Measurements from ENCODE around the gene CAT. TPM values are rescaled to one million over a fixed set of nuclear protein-coding genes. Genes with fewer than 3 reads are reported as not detected.

The CAT gene
- total and polyA plus RNA-seq, 9 of the 15 experiments (the other 6 are each of a cell fraction or from before 2014, with no cell fraction given), result 86.7 to 183 (median 114) TPM

GRCh38 chr11:34493468-34493867 lies 54.7 kb downstream of the CAT start:
- ATAC-seq, result peak; percentile 47

GRCh38 chr11:34493926-34494595 lies 55.3 kb downstream of the CAT start:
- no peak for DNase-seq (ENCODE audit: extremely low read depth in 1 of 4, low spot score in 3 of 4)
- no peaks in the 10 kb centered on the region for H3K36me3 ChIP-seq (ENCODE audit: control insufficient read depth, insufficient read depth, low read length)
- no peak overlapping the region for H3K4me2 ChIP-seq (ENCODE audit: insufficient read depth, low read length)
- peaks cover 0 to 4% of the 10 kb centered on the region in 2 experiments; a peak in 2 of 5 replicates for H3K4me1 ChIP-seq (replicated peaks in 1 of 2; ENCODE audit: control insufficient read depth in 2 of 2, insufficient read depth in 2 of 2, low read length in 2 of 2)
- no peak for FAIRE-seq
- POLR2A ChIA-PET, result no interaction called here
- no peak overlapping the region for H3K27ac ChIP-seq (ENCODE audit: extremely low read depth, low read depth, low read length)
- in situ Hi-C loops (cut with MboI) (loop anchor here (25.0 kb wide), 1 partner anchor 682 kb away; no protein-coding TSS in a partner anchor), intact Hi-C loops (cut with micrococcal nuclease) (loop anchor here (1.0 to 10.0 kb wide), 3 partner anchors 128 to 499 kb away; partner anchors contain the start of gene ABTB2)
- no peak for ATAC-seq
- H3K4me3 ChIP-seq, result no peak overlapping the region
- no peak overlapping the region for H2AFZ ChIP-seq (ENCODE audit: low read depth, low read length)
- 10% methylated on average over 4 of the region's 4 CpGs for WGBS (ENCODE audit: insufficient coverage, low coverage, missing lambda C conversion rate)
- no peak overlapping the region for H3K9ac ChIP-seq (ENCODE audit: insufficient read depth in 1 of 2, low read depth in 2 of 2, low read length in 2 of 2)
- no TSS peak for BruUV-seq (replicated peaks)
- CTCF ChIA-PET (ENCODE audit: low intra/inter-chr PET ratio), result interaction anchor here (2.7 kb wide), 1 partner anchor 128 kb away, joined by 14 read pairs; no protein-coding TSS in a partner anchor
- no peaks in the 10 kb centered on the region for H3K9me3 ChIP-seq (replicated peaks; ENCODE audit: control insufficient read depth, insufficient read depth, low read depth, low read length)
- H4K20me1 ChIP-seq (replicated peaks; ENCODE audit: control insufficient read depth, insufficient read depth, low read length), result 0 out of 2 replicates have a peak, but pooled peaks cover 4% of the 10 kb centered on the region
- no peaks in the 10 kb centered on the region for H3K79me2 ChIP-seq (ENCODE audit: control insufficient read depth, insufficient read depth, low read length)
- peaks cover 7 to 39% of the 10 kb centered on the region in 2 experiments; a peak in 4 of 5 replicates for H3K27me3 ChIP-seq (ENCODE audit: control insufficient read depth in 2 of 2, insufficient read depth in 2 of 2, low read length in 2 of 2)
- TF ChIP-seq ADNP (tag; IDR thresholded peaks at IDR 0.05), result 0 out of 2 replicates have a peak, but pooled peaks have one; percentile 49
- TF ChIP-seq BCOR (IDR thresholded peaks at IDR 0.05), result peak; percentile 45; the same call in 1 of the 2 replicates
- TF ChIP-seq RBM25 (IDR thresholded peaks at IDR 0.05; ENCODE audit: low read depth, low read length, severe bottlenecking), result peak; percentile 68
- no peak for TF ChIP-seq ZNF121 (CRISPR knock-in tag; conservative IDR thresholded peaks at IDR 0.05)
- no peak for TF ChIP-seq MCM5 (IDR thresholded peaks at IDR 0.05; ENCODE audit: low read depth)
- 0 out of 4 replicates have a peak, but pooled peaks of 1 of the 2 experiments have one; percentile 16 for TF ChIP-seq KDM1A (IDR thresholded peaks at IDR 0.05)
- no peaks in the 10 kb centered on the region for H3K9me1 ChIP-seq (ENCODE audit: control insufficient read depth, insufficient read depth, low read length)

More at GRCh38 chr11:34493468-34493867, 54.7 kb downstream of the CAT start:
- H3K9me3 ChIP-seq (replicated peaks; ENCODE audit: control insufficient read depth, insufficient read depth, low read depth, low read length), result no peaks in the 10 kb centered on the region
- DNase-seq (ENCODE audit: extremely low read depth in 1 of 4, low spot score in 3 of 4), result peak in 1 of 4 experiments; percentile 25
- H3K27ac ChIP-seq (ENCODE audit: extremely low read depth, low read depth, low read length), result no peak overlapping the region
- no peak overlapping the region for H3K9ac ChIP-seq (ENCODE audit: insufficient read depth in 1 of 2, low read depth in 2 of 2, low read length in 2 of 2)
- H3K4me1 ChIP-seq (replicated peaks in 1 of 2; ENCODE audit: control insufficient read depth in 2 of 2, insufficient read depth in 2 of 2, low read length in 2 of 2), result peaks cover 0 to 4% of the 10 kb centered on the region in 2 experiments; a peak in 2 of 5 replicates
- no peak for FAIRE-seq
- H3K4me3 ChIP-seq, result no peak overlapping the region
- H3K4me2 ChIP-seq (ENCODE audit: insufficient read depth, low read length), result no peak overlapping the region
- ChIA-PET CTCF (ENCODE audit: low intra/inter-chr PET ratio) (interaction anchor here (1.1 to 2.7 kb wide), 4 partner anchors 127 to 398 kb away, joined by 3 to 14 read pairs (median 8); no protein-coding TSS in a partner anchor), POLR2A (no interaction called here)
- 0% methylated on average over 8 of the region's 8 CpGs for WGBS (ENCODE audit: insufficient coverage, low coverage, missing lambda C conversion rate)
- H3K36me3 ChIP-seq (ENCODE audit: control insufficient read depth, insufficient read depth, low read length), result no peaks in the 10 kb centered on the region
- H3K79me2 ChIP-seq (ENCODE audit: control insufficient read depth, insufficient read depth, low read length), result no peaks in the 10 kb centered on the region
- TF ChIP-seq CTBP1 (IDR thresholded peaks at IDR 0.05; ENCODE audit: borderline replicate concordance), result peak; percentile 41; the same call in 1 of the 2 replicates
- TF ChIP-seq JUND (IDR thresholded peaks at IDR 0.05; ENCODE audit: borderline replicate concordance, low read depth, low read length), result peak; percentile 28; the same call in 1 of the 2 replicates
- peak; percentile 25; the same call in 1 of the 3 replicates for TF ChIP-seq JUND (tag; IDR thresholded peaks at IDR 0.05; ENCODE audit: borderline replicate concordance, low read depth, low read length)
- TF ChIP-seq FOSL1 (tag; conservative IDR thresholded peaks at IDR 0.05), result peak; percentile 58
- TF ChIP-seq HOXB6 (CRISPR knock-in tag; IDR thresholded peaks at IDR 0.05; ENCODE audit: borderline replicate concordance), result no peak
- no TSS peak for BruUV-seq (replicated peaks)
- in situ Hi-C loops (cut with MboI), result loop anchor here (25.0 kb wide), 1 partner anchor 681 kb away; no protein-coding TSS in a partner anchor
- intact Hi-C loops (cut with micrococcal nuclease), result loop anchor here (1.0 to 10.0 kb wide), 3 partner anchors 127 to 499 kb away; partner anchors contain the start of gene ABTB2
- no peaks in the 10 kb centered on the region for H3K9me1 ChIP-seq (ENCODE audit: control insufficient read depth, insufficient read depth, low read length)
- 0 out of 2 replicates have a peak, but pooled peaks cover 4% of the 10 kb centered on the region for H4K20me1 ChIP-seq (replicated peaks; ENCODE audit: control insufficient read depth, insufficient read depth, low read length)
- peaks cover 7 to 44% of the 10 kb centered on the region in 2 experiments; a peak in 4 of 5 replicates for H3K27me3 ChIP-seq (ENCODE audit: control insufficient read depth in 2 of 2, insufficient read depth in 2 of 2, low read length in 2 of 2)
- H2AFZ ChIP-seq (ENCODE audit: low read depth, low read length), result no peak overlapping the region
